HepG2 (cell line): Measurements from ENCODE around the gene RARG. TPM values are rescaled to one million over a fixed set of nuclear protein-coding genes. Genes with fewer than 3 reads are reported as not detected.

Source experiments
- ARHGAP35 ChIP-seq: sonication (generic); formaldehyde crosslinking; IDR thresholded peaks from 2 replicates; pipeline ENCODE4 v1.9.0; 2022; ENCODE audit warnings: mild to moderate bottlenecking, inconsistent platforms, moderate library complexity, missing genetic modification reagents, borderline replicate concordance
- HOXA5 ChIP-seq: sonication (generic); formaldehyde crosslinking; IDR thresholded peaks from 2 replicates; pipeline ENCODE4 v1.4.0; 2020; ENCODE audit warnings: missing genetic modification reagents
- MAFK ChIP-seq, 2 experiments: IDR thresholded peaks in 1 of 2; conservative IDR thresholded peaks in 1 of 2; 2 replicates each; pipeline ENCODE4 v1.6.1; 2011; ENCODE audit warnings: improper control_type of control experiment in 2 of 2, low read length in 2 of 2
- MEIS1 ChIP-seq: sonication (generic); formaldehyde crosslinking; IDR thresholded peaks from 2 replicates; pipeline ENCODE4 v1.9.0; 2021; ENCODE audit warnings: mild to moderate bottlenecking, missing genetic modification reagents, moderate library complexity, borderline replicate concordance
- MZF1 ChIP-seq: sonication (generic); formaldehyde crosslinking; IDR thresholded peaks from 2 replicates; pipeline ENCODE4 v1.8.1; 2023; ENCODE audit warnings: mild to moderate bottlenecking, missing genetic modification reagents, borderline replicate concordance
- NKX3-1 ChIP-seq: sonication (generic); formaldehyde crosslinking; IDR thresholded peaks from 2 replicates; pipeline ENCODE4 v1.5.0; 2020; ENCODE audit warnings: missing genetic modification reagents
- NPAS2 ChIP-seq: sonication (generic); formaldehyde crosslinking; IDR thresholded peaks from 2 replicates; pipeline ENCODE4 v1.8.0; 2022; ENCODE audit warnings: mild to moderate bottlenecking, missing genetic modification reagents, borderline replicate concordance
- REXO4 ChIP-seq: sonication (generic); formaldehyde crosslinking; IDR thresholded peaks from 2 replicates; pipeline ENCODE4 v1.8.0; 2022; ENCODE audit warnings: missing genetic modification reagents, mild to moderate bottlenecking, borderline replicate concordance
- SIX4 ChIP-seq: sonication (generic); formaldehyde crosslinking; IDR thresholded peaks from 2 replicates; pipeline ENCODE4 v1.4.0; 2020; ENCODE audit warnings: missing genetic modification reagents
- TFDP2 ChIP-seq: sonication (generic); formaldehyde crosslinking; IDR thresholded peaks from 2 replicates; pipeline ENCODE4 v1.4.0; 2020; ENCODE audit warnings: missing genetic modification reagents
- TMF1 ChIP-seq: sonication (generic); formaldehyde crosslinking; IDR thresholded peaks from 2 replicates; pipeline ENCODE4 v1.8.1; 2022; ENCODE audit warnings: low read depth, missing genetic modification reagents
- TRAFD1 ChIP-seq: sonication (generic); formaldehyde crosslinking; IDR thresholded peaks from 2 replicates; pipeline ENCODE4 v1.5.1; 2020; ENCODE audit warnings: missing genetic modification reagents, mild to moderate bottlenecking, borderline replicate concordance
- YEATS2 ChIP-seq: sonication (generic); formaldehyde crosslinking; IDR thresholded peaks from 2 replicates; pipeline ENCODE4 v1.4.0; 2020; ENCODE audit warnings: missing genetic modification reagents, borderline replicate concordance
- ZBTB20 ChIP-seq: sonication (generic); formaldehyde crosslinking; IDR thresholded peaks from 2 replicates; pipeline ENCODE4 v1.8.1; 2023; ENCODE audit warnings: missing genetic modification reagents, low read depth, mild to moderate bottlenecking, borderline replicate concordance
- ZBTB42 ChIP-seq: sonication (generic); formaldehyde crosslinking; IDR thresholded peaks from 2 replicates; pipeline ENCODE4 v1.5.0; 2020; ENCODE audit warnings: mild to moderate bottlenecking, missing genetic modification reagents
- ZFP37 ChIP-seq: sonication (generic); formaldehyde crosslinking; IDR thresholded peaks from 2 replicates; pipeline ENCODE4 v1.4.0; 2020; ENCODE audit warnings: missing genetic modification reagents, borderline replicate concordance
- ZNF256 ChIP-seq: sonication (generic); formaldehyde crosslinking; conservative IDR thresholded peaks from 2 replicates; pipeline ENCODE4 v1.4.0; 2020; ENCODE audit warnings: missing genetic modification reagents
- ZNF547 ChIP-seq: sonication (generic); formaldehyde crosslinking; IDR thresholded peaks from 2 replicates; pipeline ENCODE4 v1.5.1; 2020; ENCODE audit warnings: mild to moderate bottlenecking, missing genetic modification reagents
- ZNF672 ChIP-seq: sonication (generic); formaldehyde crosslinking; IDR thresholded peaks from 2 replicates; pipeline ENCODE4 v1.8.1; 2022; ENCODE audit warnings: missing genetic modification reagents
- ZNF75D ChIP-seq: sonication (generic); formaldehyde crosslinking; IDR thresholded peaks from 2 replicates; pipeline ENCODE4 v1.8.1; 2023; ENCODE audit warnings: missing genetic modification reagents, mild to moderate bottlenecking, borderline replicate concordance
- ZNF883 ChIP-seq: sonication (generic); formaldehyde crosslinking; IDR thresholded peaks from 2 replicates; pipeline ENCODE4 v1.5.1; 2020; ENCODE audit warnings: mild to moderate bottlenecking, missing genetic modification reagents; ENCODE audit errors: not compliant biosample characterization
- polyA plus RNA-seq, 8 experiments: library from polyadenylated mRNA; depleted of rRNA in 3 of 8; stranded (reverse) in 7 of 8; unstranded in 1 of 8; fragments of >200 nt; fragmentation: Illumina TruSeq in 4 of 8; extraction: Trizol in 4 of 8; gene quantifications; 2 replicates each; pipeline versions ENCODE4 v1.2.1 to v1.2.3, GENCODE V29; 2011 to 2016; ENCODE audit warnings: low read depth in 4 of 8, missing spikeins in 1 of 8, mixed read lengths in 1 of 8; ENCODE audit not compliant: insufficient read depth in 1 of 8
- total RNA-seq, 5 experiments: library from RNA; depleted of rRNA; stranded (reverse); fragments of >200 nt; fragmentation: Illumina TruSeq; extraction: Trizol; gene quantifications; 2 replicates each; pipeline ENCODE4 v1.2.3, GENCODE V29; 2016; ENCODE audit warnings: low read depth in 1 of 5
- TF ChIP-seq, protein P1 (sequence below): sonication (generic); formaldehyde crosslinking; IDR thresholded peaks from 2 replicates; pipeline ENCODE4 v1.8.0; 2022; ENCODE audit warnings: missing genetic modification reagents, mild to moderate bottlenecking, borderline replicate concordance
- TF ChIP-seq, protein P2 (sequence below): sonication (generic); formaldehyde crosslinking; IDR thresholded peaks from 2 replicates; pipeline ENCODE4 v1.4.0; 2020; ENCODE audit warnings: missing genetic modification reagents, borderline replicate concordance

RARG gene
- total and polyA plus RNA-seq, 2 of the 13 experiments (the other 11 are each of a cell fraction or from before 2014, with no cell fraction given): 0.77 to 1.5 TPM

GRCh38 chr12:53180931-53181645 is 50.9 kb downstream of the RARG start (continued):
- TF ChIP-seq, protein P1, sequence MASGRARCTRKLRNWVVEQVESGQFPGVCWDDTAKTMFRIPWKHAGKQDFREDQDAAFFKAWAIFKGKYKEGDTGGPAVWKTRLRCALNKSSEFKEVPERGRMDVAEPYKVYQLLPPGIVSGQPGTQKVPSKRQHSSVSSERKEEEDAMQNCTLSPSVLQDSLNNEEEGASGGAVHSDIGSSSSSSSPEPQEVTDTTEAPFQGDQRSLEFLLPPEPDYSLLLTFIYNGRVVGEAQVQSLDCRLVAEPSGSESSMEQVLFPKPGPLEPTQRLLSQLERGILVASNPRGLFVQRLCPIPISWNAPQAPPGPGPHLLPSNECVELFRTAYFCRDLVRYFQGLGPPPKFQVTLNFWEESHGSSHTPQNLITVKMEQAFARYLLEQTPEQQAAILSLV: 0 out of 2 replicates have a peak, but pooled peaks have one; percentile 19
- no peak for TF ChIP-seq ZFP37 (CRISPR knock-in tag)
- TF ChIP-seq, protein P2, sequence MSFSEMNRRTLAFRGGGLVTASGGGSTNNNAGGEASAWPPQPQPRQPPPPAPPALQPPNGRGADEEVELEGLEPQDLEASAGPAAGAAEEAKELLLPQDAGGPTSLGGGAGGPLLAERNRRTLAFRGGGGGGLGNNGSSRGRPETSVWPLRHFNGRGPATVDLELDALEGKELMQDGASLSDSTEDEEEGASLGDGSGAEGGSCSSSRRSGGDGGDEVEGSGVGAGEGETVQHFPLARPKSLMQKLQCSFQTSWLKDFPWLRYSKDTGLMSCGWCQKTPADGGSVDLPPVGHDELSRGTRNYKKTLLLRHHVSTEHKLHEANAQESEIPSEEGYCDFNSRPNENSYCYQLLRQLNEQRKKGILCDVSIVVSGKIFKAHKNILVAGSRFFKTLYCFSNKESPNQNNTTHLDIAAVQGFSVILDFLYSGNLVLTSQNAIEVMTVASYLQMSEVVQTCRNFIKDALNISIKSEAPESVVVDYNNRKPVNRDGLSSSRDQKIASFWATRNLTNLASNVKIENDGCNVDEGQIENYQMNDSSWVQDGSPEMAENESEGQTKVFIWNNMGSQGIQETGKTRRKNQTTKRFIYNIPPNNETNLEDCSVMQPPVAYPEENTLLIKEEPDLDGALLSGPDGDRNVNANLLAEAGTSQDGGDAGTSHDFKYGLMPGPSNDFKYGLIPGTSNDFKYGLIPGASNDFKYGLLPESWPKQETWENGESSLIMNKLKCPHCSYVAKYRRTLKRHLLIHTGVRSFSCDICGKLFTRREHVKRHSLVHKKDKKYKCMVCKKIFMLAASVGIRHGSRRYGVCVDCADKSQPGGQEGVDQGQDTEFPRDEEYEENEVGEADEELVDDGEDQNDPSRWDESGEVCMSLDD (CRISPR knock-in tag): no peak
- peak; percentile 4; the same call in 1 of the 2 replicates for TF ChIP-seq MEIS1 (CRISPR knock-in tag)
- TF ChIP-seq TMF1: no peak
- TF ChIP-seq TFDP2 (CRISPR knock-in tag): 0 out of 2 replicates have a peak, but pooled peaks have one; percentile 2
- TF ChIP-seq ZNF547 (CRISPR knock-in tag): no peak
- TF ChIP-seq NKX3-1 (CRISPR knock-in tag): 0 out of 2 replicates have a peak, but pooled peaks have one; percentile 3
- TF ChIP-seq ARHGAP35 (CRISPR knock-in tag): no peak; the same call in 1 of the 2 replicates
- TF ChIP-seq NPAS2: no peak
- no peak for TF ChIP-seq TRAFD1 (CRISPR knock-in tag)
- no peak for TF ChIP-seq ZNF256 (CRISPR knock-in tag)
- TF ChIP-seq REXO4 (CRISPR knock-in tag): no peak
- no peak for TF ChIP-seq SIX4 (CRISPR knock-in tag)
- no peak; the same call in 1 of the 2 replicates for TF ChIP-seq YEATS2 (CRISPR knock-in tag)
- no peak for TF ChIP-seq ZBTB42 (CRISPR knock-in tag)
- TF ChIP-seq ZBTB20: no peak
- no peak for TF ChIP-seq ZNF672 (CRISPR knock-in tag)
- TF ChIP-seq ZNF75D (CRISPR knock-in tag): no peak
- no peak for TF ChIP-seq MZF1 (CRISPR knock-in tag)
- no peak for TF ChIP-seq ZNF883 (CRISPR knock-in tag)
- peak; percentile 85 for TF ChIP-seq HOXA5 (CRISPR knock-in tag)
- no peak for TF ChIP-seq MAFK (conservative IDR thresholded peaks at IDR 0.05 in 1 of 2, IDR thresholded peaks at IDR 0.05 in 1 of 2; ENCODE audit: low read length in 2 of 2)
